NCI-H345 (cell line): ENCODE measurements around the gene ZNF598.

Experiments used
- DNase-seq: peaks from one replicate; lab custom pipeline; 2025; lab: John Stamatoyannopoulos, UW

ZNF598 gene

DNA sequence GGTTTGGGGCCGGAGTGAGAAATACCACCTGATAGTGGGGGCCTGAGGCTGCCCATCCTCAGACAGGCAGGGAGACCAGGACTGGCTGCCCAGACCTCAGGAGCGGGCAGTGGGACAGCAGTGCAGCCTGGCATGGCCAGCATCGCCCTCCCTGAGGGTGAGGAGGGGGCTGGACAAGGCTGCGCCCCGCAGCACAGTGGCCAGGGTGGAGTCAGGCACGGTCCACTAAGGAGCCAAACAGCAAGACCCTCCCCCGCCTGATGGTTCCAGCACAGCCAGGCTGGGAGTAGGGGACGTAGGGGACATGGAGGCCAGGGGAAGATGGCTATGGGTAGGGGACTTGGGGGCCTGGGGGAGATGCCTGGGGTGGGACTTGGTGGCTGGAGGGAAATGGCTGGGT lies 3.3 kb downstream of the ZNF598 start:
- no peak for DNase-seq

DNA sequence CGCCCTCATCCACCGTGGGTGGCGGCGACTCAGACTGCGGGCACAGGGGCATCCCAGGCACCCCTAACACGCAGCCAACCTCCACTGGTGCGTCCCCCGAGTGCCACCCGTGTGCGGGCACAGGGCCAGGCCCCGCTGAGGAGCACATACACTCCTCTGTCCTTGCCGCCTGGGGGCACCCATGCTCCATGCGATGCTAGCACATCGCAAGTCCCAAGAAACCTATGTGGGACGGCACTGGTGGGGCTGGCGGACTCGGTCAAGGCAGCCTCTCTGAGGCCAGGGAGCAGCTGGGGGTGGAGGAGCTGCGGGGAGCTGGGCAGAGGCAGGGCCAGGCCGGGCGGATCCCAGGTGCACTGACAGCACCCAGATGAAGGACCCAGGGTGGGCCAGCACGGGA lies 4.0 kb downstream of the ZNF598 start:
- DNase-seq: no peak

DNA sequence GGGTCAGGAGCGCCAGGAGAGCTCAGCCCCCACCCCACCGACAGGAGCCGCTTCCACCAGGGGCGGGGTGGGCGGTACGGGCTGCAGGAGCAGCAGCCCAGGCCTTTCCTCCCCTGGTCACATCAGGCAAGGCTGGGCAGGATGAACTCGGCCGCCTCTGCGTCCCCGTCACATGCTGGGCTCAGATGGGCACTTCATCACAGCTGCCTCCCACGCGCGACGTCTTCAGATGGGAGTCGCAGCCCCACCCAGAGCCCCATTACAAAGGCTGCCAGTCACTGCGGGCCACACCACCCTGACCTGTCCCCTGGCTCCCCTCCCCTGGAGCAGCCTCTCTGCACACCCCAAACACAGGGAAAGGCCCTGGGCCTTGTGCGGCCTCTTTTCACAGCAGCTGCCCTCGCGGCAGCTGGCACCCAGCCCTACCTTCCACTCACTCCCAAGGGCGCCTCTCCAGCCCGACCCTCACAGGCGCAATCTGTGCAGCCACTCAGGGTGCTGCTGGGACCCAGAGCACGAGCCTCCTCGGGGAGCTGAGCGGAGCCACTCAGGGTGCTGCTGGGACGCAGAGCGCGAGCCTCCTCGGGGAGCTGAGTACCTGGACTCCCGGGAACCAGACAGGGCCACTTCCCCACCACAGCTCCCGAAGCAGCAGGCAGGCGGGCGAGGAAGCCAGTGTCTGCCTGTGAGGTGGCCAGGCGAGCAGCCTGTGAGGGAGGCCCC lies 4.7 kb downstream of the ZNF598 start:
- DNase-seq: no peak

DNA sequence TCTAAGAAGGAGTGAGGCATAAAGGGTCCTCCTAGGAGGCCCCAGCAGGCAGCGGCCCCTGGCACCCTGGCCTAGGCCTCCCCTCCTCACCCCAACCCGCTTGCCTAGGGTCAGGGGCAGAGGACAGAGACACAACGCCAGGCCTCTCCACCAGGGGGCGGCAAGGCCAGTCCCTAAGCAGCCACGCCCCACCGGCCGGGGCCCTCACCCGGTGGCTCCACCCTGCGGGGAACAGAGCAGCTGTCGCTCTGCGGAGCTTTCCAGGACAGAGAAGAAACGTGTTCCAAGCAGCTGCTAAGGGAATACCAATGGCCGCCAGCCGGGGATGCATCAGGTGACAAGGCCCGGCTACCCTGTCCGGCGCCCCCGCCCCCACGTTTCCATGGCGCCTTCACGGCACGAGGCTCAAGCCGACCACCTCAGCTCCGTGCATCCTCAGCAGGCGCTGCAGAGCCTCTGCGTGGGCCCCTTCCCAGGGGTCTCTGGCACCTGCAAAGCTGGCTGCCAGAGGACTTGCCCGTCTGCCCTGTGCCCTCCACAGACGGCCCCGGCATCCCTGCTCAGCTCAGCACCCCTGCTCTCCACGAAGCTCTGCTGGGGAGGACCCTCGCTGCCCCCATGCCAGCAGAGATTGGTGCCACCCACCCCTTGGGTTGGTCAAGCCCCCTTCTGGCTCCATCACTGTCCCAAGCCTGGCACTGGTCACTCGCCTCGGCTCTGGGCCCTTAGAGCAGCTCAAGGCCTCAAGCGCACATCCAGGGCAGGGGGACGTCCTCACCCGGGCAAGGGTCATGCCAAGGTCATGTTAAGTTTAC lies 5.6 kb downstream of the ZNF598 start:
- peak; percentile 94 for DNase-seq

DNA sequence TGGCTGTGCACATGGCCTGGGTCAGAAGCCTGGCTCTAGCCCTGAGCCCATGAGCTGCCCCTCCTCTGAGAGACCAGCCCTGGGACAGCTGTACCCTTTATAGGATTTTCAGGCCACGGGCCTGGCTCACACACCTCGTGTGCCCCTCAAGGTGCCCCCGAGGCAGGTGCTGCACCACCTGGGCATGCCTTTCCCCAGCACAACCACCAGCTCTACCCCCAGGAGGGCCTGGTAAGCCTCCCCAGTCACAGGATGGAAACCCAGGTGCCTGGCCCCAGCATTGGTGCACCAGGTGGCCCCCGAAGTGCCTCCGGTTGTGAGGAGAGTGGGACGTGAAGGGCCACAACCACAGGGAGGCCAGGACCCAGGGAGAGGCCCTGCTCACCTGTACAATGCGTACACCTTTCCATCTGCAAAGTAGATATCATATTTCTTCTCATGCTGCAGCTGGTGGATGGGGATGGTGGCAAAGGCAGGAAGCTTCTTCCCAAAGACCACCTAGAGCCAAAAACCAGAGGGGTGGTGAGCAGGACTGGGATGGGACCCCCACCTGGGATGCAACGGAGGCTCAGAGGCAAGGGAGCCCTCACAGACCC lies 6.3 kb downstream of the ZNF598 start:
- no peak for DNase-seq

DNA sequence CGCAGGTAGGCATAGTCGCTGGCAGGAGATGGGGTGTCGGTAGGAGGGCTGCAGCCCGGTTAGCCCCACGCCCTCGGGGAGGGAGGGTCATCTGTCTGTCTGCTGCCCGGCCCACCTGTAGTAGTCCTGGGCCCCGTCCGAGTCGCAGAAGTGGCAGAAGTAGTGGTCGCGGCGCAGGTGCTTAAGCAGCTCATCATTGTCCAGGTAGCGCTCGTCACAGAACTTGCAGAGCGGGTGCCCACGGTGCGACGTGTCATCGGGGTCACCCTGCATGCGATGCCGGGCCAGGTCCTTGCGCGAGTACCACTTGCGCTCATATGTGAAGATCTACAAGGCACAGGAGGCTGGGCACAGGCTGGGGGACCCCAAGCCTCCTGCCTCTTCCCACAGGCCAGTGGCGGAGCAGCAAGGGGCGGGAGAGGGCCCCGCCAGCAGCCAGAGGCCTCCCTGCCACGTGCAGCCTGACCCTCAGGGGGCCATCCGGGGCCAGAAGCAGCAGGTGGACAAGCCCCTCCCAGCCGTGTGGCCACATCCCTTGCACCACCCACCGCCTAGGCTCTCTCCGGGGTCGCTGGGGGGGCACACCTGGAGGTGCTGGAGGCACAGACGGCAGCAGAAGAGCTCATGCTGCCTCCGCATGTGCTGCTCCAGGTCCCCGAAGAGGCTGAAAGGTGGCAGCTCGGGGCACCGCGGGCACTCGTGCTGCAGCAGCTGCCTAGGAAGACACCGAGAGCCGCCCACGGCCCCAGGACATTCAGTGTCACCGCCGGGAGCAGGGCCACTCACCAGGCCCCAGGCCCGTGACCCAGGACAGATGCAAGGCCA lies 7.0 kb downstream of the ZNF598 start:
- DNase-seq: no peak

DNA sequence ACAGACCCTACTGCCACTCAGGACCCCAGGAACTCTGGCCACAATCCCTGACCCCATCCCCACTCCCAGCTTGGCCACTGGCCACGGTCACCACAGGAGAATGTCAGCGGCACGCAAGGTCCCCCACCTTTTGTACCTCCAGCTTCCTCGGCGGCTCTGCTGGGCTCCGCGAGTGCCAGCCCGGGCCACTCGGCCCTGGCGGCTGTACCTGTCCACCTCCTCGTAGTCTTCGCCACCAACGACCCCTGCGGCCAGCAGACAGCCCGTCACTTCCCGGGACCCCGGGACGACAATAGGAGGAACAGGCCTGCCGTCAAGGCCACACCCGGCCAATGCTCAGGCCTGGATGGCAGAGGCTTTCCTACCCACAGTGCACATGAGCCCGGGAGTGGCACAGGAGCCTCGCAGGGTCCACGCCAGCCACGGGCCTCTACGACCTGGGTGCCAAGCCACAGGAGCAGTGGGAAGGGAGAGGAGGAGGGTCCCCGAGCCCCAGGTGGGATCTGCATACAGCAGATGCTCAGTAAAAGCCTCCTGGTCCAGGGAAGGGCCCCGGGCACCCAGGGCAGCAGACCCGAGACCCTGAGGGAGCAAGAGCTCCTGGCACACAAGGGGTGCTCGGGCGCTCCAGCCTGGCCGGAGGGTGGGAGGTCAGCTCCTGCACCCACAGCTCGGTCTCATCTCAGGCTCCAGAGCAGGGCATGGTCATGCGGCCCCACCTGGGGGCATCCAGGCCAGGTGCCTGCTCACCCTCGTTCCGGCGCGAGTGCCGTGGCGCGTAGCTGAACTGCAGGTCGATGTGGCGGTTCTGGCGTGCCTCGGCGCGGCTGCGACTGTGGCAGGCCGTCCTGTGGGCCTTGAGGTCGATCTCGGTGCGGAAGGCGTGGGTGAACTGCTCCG lies 7.9 kb downstream of the ZNF598 start:
- DNase-seq: no peak

DNA sequence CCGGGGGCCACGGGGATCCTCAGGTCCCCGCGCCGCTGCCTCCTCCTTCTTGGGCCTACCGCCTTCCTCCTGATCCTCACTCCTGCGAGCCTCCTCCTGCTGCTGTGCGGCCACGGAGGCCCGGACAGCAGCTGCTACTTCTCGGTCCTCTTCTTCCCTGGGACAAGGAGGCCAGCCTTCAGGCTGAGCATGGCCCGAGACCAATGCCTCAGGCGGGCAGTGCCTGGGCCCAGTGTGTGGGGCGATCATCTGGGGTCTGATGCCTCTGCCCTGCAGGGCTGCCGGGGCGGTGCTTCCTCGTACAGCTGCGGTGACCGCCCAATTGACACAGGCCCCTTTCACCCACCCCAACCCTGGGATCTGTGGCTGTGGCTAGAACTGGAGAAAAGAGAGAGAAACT lies 8.6 kb downstream of the ZNF598 start:
- no peak for DNase-seq

DNA sequence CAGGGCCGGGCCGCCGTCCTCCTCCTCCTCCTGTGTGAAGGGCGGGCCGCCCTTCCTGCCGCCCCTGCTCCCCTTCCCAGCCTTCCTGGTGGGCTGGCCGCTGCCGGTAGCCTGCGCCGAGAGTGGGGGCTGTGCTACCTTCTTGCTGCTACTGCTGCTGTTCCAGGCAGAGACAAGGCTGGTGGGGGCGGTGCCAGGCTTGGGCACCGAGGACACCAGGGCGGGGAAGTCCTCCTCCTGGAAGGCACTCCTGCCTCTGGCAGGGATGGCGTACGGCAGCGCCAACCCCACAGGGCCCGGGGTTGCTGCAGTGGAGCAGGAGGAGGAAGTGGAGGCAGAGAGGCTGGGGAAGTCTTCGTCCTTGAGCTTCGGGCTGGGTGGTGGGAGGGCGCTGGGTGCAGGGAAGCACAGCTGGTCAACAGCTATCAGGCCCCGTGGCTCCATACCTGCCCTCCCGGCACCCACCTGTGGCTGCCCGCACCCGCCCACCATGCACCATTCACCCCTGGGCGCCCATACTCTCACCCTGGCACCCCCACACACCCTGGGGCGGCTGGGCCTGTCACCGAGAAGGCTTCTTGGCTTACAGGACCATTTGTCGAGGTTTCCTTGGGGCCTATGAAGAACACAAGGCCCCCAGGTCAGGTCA lies 9.6 kb downstream of the ZNF598 start:
- no peak for DNase-seq

DNA sequence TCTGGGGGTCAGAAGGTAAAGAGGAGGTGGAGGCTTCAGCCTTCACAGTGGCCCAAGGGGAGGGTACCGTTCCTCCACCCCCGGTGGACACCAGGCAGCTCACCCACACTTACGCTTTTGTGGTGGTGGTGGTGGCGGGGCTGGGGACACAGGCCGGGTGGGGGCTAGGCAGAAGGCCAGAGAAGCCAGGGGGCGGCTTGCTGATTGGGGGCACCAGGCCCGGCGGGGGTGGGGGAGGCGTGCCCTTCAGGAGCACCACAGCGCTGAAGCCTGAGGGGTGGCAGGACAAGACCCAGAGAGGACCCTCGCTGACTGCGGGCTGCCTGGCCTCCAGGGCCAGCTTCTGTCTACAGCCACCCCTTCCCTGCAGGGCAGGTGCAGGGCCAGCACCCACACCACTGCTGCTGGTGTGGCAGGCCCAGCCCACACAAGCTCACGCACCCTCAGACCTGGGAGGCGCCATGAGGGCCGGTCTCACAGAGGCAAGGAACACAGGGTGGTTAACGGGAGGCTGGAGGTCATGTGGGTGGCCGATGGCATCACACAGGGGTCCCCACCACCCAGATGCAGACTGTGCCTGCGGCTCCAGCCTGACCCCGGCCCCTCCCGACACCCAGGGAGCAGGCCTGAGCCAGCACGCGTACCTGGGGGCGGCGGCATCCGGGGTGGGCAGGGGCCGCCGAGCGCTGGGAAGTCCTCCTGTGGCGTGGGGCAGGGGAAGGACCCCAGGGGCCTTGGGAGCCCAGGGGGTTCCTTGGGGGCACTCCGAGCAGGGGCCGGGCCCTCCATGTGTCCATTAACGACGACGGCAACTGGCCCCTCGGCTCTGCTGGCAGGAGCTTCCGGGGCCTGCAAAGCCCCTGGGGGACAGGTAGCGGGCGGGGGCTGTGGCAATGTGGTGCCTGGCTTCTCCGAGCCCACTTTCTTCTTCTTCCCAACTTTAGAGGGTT lies 10.5 kb downstream of the ZNF598 start:
- DNase-seq: no peak

DNA sequence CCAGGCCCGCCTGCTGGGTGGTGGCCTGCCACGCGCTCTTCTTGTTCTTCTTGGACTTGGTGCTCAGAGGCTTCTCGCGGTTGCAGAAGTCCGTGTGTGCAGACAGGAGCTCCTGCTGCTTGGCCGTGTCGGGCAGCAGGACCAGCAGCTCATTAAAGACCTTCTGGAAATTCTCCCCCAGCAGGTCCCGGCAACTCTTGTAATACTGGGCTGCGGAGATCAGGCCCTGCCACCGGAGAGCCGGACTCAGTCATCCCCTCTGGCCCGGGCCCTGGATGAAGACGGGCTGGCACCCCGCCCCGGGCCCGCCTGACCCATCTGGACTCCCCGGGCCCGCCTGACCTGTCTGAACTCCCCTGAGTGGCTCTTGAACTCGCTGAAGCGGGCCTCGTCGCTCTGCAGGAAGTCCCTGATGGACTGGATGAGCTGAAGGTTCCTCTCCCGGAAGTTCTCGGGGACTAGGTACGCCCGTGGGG lies 11.2 kb downstream of the ZNF598 start:
- no peak for DNase-seq

DNA sequence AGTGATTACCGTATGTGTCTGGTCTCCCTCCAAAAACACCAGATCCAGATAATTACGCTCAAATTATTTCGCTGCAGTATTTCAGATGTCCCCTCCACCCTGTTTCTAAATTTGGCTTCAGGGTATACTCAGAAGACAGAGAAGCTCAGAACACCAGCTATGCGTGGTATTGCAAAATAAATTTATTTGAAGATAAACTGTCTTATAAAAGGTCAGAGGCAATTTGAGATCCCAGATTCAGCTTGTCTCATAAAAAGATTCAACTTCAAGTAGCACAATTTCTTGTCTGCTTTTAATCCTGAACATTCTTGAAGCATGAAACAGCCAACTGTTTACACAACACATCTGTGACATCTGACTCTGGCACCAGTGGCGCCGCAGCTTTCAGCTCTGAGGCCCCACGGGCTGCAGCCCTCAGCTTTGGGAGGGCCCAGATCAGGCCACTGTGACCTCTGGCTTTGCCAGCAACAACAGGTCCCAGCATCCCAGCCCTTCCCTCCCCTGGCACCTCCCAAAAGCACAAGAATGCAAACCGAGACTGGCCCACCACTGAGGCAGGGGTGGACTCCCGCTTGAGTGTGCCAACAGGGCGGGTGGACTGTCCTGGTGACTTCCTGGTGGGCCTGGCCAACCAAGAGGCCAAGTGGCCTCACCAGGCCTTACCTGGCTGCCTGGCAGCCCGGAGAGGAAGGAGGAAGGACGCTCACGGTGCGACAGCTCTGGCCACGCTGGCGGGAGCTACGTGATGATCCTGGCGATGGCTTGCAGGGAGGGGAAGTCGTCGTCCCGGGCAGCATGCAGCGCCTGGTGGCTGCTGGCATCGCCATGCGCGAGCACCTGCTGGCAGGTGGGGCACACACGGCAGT lies 11.9 kb downstream of the ZNF598 start:
- no peak for DNase-seq

DNA sequence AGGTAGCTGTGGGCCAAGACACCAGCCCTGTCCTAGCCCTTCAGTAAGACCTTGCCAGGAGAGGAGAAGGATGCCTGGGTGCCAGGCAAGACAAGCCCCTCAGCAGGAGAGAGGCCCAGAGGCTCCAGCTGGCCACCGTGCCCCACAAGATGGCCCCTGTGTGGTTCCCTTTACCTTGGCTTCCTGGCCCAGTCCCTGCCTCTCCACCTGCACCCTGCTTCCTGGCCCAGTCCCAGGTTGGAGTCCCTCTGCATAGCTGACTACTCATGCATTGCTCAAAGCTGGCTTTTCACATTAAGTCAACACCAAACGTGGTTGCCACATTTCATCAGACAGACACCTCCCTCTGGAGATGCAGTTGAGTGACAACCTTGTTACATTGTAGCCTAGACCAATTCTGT lies 15.9 kb downstream of the ZNF598 start:
- DNase-seq: no peak

DNA sequence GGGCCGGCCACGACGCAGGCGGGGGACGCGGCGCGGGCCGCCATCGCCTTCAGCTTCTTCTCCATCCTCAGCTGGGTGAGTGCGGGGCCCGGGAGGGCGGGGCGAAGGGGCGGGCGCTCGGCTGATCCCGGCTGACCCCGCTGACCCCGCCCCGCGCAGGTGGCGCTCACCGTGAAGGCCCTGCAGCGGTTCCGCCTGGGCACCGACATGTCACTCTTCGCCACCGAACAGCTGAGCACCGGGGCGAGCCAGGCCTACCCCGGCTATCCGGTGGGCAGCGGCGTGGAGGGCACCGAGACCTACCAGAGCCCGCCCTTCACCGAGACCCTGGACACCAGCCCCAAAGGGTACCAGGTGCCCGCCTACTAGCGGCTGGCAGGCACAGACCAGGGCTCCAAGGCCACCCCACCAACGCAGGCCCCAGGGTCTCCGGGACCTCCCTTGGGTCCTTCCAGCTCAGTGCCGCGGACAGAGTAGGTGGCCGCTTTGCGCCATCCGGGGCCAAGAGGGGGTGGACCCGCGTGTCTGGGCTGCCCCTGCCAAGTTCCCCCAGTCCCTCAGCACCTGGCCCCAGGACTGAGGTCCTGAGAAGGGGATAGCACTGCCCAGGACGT lies 16.8 kb downstream of the ZNF598 start:
- no peak for DNase-seq

DNA sequence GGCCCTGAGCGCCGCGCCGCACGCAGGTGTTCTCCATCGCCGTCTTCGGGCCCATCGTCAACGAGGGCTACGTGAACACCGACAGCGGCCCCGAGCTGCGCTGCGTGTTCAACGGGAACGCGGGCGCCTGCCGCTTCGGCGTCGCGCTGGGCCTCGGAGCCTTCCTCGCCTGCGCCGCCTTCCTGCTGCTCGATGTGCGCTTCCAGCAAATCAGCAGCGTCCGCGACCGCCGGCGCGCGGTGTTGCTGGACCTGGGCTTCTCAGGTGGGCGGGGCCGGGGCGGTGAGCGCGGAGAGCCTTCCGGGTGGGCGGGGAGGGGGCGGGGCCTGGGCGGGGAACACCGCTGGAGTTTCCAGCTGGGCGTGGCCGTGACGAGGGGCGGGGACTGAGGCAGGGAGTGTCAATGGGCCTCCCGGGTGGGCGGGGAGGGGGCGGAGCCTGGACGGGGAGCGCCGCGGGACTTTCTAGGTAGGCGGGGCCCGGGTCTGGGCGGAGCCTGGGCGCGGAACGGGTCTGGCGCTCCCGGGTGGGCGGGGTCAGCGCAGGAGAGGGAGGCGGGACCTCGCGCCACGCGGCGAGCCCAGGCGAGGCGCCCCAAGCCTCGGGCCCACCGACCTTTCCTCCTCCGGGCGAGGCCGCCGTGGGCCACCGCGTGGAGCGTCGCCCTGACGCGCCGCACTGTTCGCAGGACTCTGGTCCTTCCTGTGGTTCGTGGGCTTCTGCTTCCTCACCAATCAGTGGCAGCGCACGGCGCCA lies 17.5 kb downstream of the ZNF598 start:
- no peak for DNase-seq

DNA sequence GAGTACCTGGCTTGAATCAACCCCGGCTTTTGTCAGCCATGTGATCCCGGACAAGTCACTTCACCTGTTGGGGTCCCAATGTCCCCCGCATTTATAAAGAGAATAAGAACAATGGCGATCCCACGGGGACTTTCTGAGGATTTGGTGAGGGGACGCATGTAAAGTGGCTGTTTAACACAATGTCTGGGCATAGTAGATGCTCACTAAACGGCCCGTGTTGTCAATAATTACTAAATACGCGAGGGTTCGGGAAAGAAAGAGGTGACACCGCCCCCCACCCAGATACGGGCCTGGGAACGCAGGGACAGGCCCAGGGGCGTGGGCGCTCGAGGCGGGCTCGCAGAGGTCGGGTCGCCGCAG lies 18.1 kb downstream of the ZNF598 start:
- DNase-seq: no peak

DNA sequence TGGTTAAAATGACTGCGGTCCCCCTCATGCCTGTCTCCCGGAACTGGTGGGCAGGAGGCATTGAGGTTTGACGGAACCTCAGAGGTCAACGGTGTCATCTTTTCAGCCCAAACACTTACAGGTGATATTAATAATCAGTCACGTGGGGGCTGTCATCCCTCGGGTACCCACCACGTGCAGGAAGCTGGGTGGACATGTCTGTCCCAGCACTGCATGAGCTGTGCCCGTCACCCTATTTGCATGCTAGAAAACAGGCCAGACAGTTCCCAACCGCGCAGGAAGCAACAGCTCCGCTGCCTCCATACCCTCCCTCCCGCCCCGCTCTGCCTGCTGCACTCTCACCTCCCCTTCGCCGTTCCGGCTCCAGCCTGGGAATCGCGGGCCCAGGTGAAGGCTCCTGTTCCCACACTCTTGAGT lies 18.5 kb downstream of the ZNF598 start:
- no peak for DNase-seq
